Psoas muscle (tissue), 8 donors: ENCODE results near the gene NFATC2IP. TPM values are rescaled to one million over a fixed set of nuclear protein-coding genes. Genes with fewer than 3 reads are reported as not detected.

Experiments
- ATAC-seq, 4 donors: fragments of 200-7000 bp; cut with Tn5 transposase; one replicate each; pipeline ENCODE4 v1.9.1; 2020; ENCODE audit warnings: moderate library complexity in 3 of 4, mild to moderate bottlenecking in 2 of 4
- DNase-seq, 2 donors: peaks; one replicate each; pipeline ENCODE4 v3.0.0-alpha.2; 2020
- H3K27ac ChIP-seq: fragments of 200-600 bp; one replicate; pipeline ENCODE4 v1.8.0; 2022
- H3K27me3 ChIP-seq, 3 donors: fragments of 200-600 bp in 1 of 3; one replicate each; pipeline versions ENCODE4 v1.6.1 to v1.8.0; 2013 to 2022; ENCODE audit warnings: low read length in 2 of 3, mild to moderate bottlenecking in 2 of 3, moderate library complexity in 1 of 3; ENCODE audit not compliant: insufficient read depth in 3 of 3
- H3K36me3 ChIP-seq, 2 donors: fragments of 200-600 bp in 1 of 2; one replicate each; pipeline versions ENCODE4 v1.6.1 to v1.8.0; 2013 to 2022; ENCODE audit warnings: low read depth in 1 of 2, mild to moderate bottlenecking in 1 of 2, moderate library complexity in 1 of 2; ENCODE audit not compliant: insufficient read depth in 1 of 2
- H3K4me1 ChIP-seq: fragments of 200-600 bp; one replicate; pipeline ENCODE4 v1.8.0; 2022
- H3K4me3 ChIP-seq: fragments of 200-600 bp; one replicate; pipeline ENCODE4 v1.8.0; 2022; ENCODE audit warnings: mild to moderate bottlenecking
- H3K9me3 ChIP-seq: fragments of 200-600 bp; one replicate; pipeline ENCODE4 v1.8.0; 2022
- CTCF ChIP-seq: fragments of 200-600 bp; IDR thresholded peaks from one replicate; pipeline ENCODE4 v1.8.0; 2022; ENCODE audit warnings: antibody characterized with exemption
- WGBS, 3 donors: extraction: QIAGEN DNeasy Blood & Tissue Kit; methylation state at CpG; one replicate each; pipeline versions ENCODE4 v1.1.6 to v1.1.7; 2013; 5-methylcytosine and 5-hydroxymethylcytosine counted together
- intact Hi-C, 2 donors: fragments of 100-400 bp; cut with DNase I; formaldehyde crosslinking; loops; one replicate each; pipeline versions ENCODE4 v1.11.0 to v1.14.2; 2022
- polyA plus RNA-seq, 3 donors: library from polyadenylated mRNA; stranded (reverse); fragments of 200-250 nt; gene quantifications; one replicate each; pipeline ENCODE4 v1.2.3, GENCODE V29; 2013
- total RNA-seq, 4 donors: library from RNA; stranded (reverse); fragmentation: NEBNext Ultra II Directional in 2 of 4; extraction: Animal tissue kit (Norgen Biotek cat#: 25700) in 2 of 4; gene quantifications; one replicate each; pipeline versions ENCODE4 v1.2.1 to v1.2.4, GENCODE V29; 2021 to 2023
- donor health status: healthy with polysubstance abuse.
- donor health status: DM: no; HTN: no; CAD: no; lungs with moderate emphysema.
- donor health status: Bipolar disorder and iron deficiency.
- donor health status: healthy.
- donor health status: DM: yes; HTN: yes; CAD: no.
- donor health status: DM: no; HTN: no; CAD: no.
- donor health status: DM: no; HTN: no; CAD: no.
- donor health status: DM: yes; HTN: yes; CAD: no.

The NFATC2IP gene
- total and polyA plus RNA-seq, 7 donors: 10.6 to 20.4 (median 17.6) TPM

GRCh38 chr16:28933171-28933570, 17.6 kb upstream of the NFATC2IP start:
- DNase-seq (no peak), ATAC-seq (no peak)
- 58 to 78% (median 78%) methylated on average over 8 of the region's 8 CpGs for WGBS, 3 donors
- TF ChIP-seq CTCF: no peak
- H3K27me3 ChIP-seq: no peaks in the 10 kb centered on the region
- H3K27ac ChIP-seq: no peak overlapping the region
- intact Hi-C loops: no loop called here
- no peak overlapping the region for H3K4me3 ChIP-seq
- H3K9me3 ChIP-seq: no peaks in the 10 kb centered on the region
- H3K4me1 ChIP-seq: no peaks in the 10 kb centered on the region
- no peaks in the 10 kb centered on the region for H3K36me3 ChIP-seq

GRCh38 chr16:28935346-28935745, 15.4 kb upstream of the NFATC2IP start:
- no peak overlapping the region for H3K4me3 ChIP-seq
- TF ChIP-seq CTCF: no peak
- H3K4me1 ChIP-seq: no peaks in the 10 kb centered on the region
- no peaks in the 10 kb centered on the region for H3K9me3 ChIP-seq
- 89 to 94% (median 94%) methylated on average over 4 of the region's 4 CpGs for WGBS, 3 donors
- no peak overlapping the region for H3K27ac ChIP-seq
- no peak for DNase-seq
- H3K27me3 ChIP-seq: no peaks in the 10 kb centered on the region
- ATAC-seq: no peak
- intact Hi-C loops: no loop called here
- no peaks in the 10 kb centered on the region for H3K36me3 ChIP-seq

- H3K4me3 ChIP-seq: peak overlapping the region; percentile 55
Observed at GRCh38 chr16:28935924-28936783, 14.6 kb upstream of the NFATC2IP start.

GRCh38 chr16:28936784-28937155, 14.0 kb upstream of the NFATC2IP start:
- H3K27me3 ChIP-seq: no peaks in the 10 kb centered on the region
- H3K9me3 ChIP-seq: no peaks in the 10 kb centered on the region
- TF ChIP-seq CTCF: no peak
- no peak for DNase-seq
- no peak overlapping the region for H3K27ac ChIP-seq
- no peaks in the 10 kb centered on the region for H3K36me3 ChIP-seq
- 69 to 77% (median 71%) methylated on average over 26 of the region's 26 CpGs for WGBS, 3 donors
- no peaks in the 10 kb centered on the region for H3K4me1 ChIP-seq
- peak in 2 of 4 donors; percentile 5 to 10 for ATAC-seq
- intact Hi-C loops: no loop called here
- H3K4me3 ChIP-seq: peak overlapping the region; percentile 55

More at GRCh38 chr16:28935924-28936783, 14.6 kb upstream of the NFATC2IP start:
- Histone ChIP-seq H3K27me3 (no peaks in the 10 kb centered on the region), H3K9me3 (no peaks in the 10 kb centered on the region), H3K27ac (peak overlapping the region; percentile 2), H3K36me3 (no peaks in the 10 kb centered on the region), H3K4me1 (no peaks in the 10 kb centered on the region)
- WGBS, 3 donors: 25 to 27% (median 26%) methylated on average over 36 of the region's 36 CpGs
- peak; percentile 83 to 94 for DNase-seq
- no peak for TF ChIP-seq CTCF
- ATAC-seq: peak; percentile 97 to 99 (median 98)
- intact Hi-C loops: no loop called here
